Measurements from ENCODE around the gene ACOX1. TPM values are rescaled to one million over a fixed set of nuclear protein-coding genes. Genes with fewer than 3 reads are reported as not detected.

Gene ACOX1
- total RNA-seq, 1 donor from 2014 or later, result 9.7 TPM

DNA sequence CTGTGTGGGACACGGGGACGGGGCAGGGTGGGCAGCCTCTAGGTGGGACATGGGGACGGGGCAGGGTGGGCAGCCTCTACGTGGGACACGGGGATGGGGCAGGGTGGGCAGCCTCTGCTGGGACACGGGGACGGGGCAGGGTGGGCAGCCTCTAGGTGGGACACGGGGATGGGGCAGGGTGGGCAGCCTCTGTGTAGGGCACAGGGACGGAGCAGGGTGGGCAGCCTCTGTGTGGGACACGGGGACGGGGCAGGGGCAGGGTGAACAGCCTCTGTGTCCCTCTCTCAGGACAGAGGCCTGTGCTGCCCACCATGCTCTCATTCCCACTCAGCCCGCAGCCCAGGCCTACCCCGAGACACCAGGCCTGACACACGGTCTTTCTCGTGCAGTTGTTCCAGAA, 57.4 kb downstream of the ACOX1 start:
- no peaks in the 10 kb centered on the region for H3F3A ChIP-seq (ENCODE audit: low read depth)
- H3K27me3 Mint-ChIP-seq (ENCODE audit: insufficient read depth, low read depth), result peaks cover 2% of the 10 kb centered on the region
- H3K36me3 ChIP-seq, result no peaks in the 10 kb centered on the region

GRCh38 chr17:75920045-75920560, 58.9 kb downstream of the ACOX1 start:
- no peak for TF ChIP-seq EZH2phosphoT487 (IDR thresholded peaks at IDR 0.05)
- TF ChIP-seq, protein P1, sequence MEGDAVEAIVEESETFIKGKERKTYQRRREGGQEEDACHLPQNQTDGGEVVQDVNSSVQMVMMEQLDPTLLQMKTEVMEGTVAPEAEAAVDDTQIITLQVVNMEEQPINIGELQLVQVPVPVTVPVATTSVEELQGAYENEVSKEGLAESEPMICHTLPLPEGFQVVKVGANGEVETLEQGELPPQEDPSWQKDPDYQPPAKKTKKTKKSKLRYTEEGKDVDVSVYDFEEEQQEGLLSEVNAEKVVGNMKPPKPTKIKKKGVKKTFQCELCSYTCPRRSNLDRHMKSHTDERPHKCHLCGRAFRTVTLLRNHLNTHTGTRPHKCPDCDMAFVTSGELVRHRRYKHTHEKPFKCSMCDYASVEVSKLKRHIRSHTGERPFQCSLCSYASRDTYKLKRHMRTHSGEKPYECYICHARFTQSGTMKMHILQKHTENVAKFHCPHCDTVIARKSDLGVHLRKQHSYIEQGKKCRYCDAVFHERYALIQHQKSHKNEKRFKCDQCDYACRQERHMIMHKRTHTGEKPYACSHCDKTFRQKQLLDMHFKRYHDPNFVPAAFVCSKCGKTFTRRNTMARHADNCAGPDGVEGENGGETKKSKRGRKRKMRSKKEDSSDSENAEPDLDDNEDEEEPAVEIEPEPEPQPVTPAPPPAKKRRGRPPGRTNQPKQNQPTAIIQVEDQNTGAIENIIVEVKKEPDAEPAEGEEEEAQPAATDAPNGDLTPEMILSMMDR (IDR thresholded peaks at IDR 0.05), result no peak
- Histone ChIP-seq H3K9ac (no peak overlapping the region), H3K27me3 (no peaks in the 10 kb centered on the region), H4K20me1 (ENCODE audit: low read depth) (no peaks in the 10 kb centered on the region), H3K27ac (no peak overlapping the region), H3K4me2 (no peak overlapping the region), H3K79me2 (ENCODE audit: low read depth) (no peaks in the 10 kb centered on the region), H3K9me3 (ENCODE audit: low read depth) (no peaks in the 10 kb centered on the region), H3F3A (ENCODE audit: low read depth) (no peaks in the 10 kb centered on the region), H2AFZ (replicated peaks) (no peak overlapping the region), H3K36me3 (no peaks in the 10 kb centered on the region), H3K4me3 (no peak overlapping the region), H3K4me1 (no peaks in the 10 kb centered on the region)
- Mint-ChIP-seq H3K9me3 (no peaks in the 10 kb centered on the region), H3K27ac (no peak overlapping the region), H3K4me3 (no peak overlapping the region), H3K36me3 (peaks cover 4% of the 10 kb centered on the region), H3K27me3 (ENCODE audit: insufficient read depth, low read depth) (peaks cover 4% of the 10 kb centered on the region), H3K4me1 (no peaks in the 10 kb centered on the region)
- no peak for DNase-seq (ENCODE audit: low spot score)

More for the DNA sequence above, 57.4 kb downstream of the ACOX1 start:
- no peak overlapping the region for H2AFZ ChIP-seq (replicated peaks)
- DNase-seq (ENCODE audit: low spot score), result no peak
- Mint-ChIP-seq H3K27ac (no peak overlapping the region), H3K9me3 (no peaks in the 10 kb centered on the region), H3K4me3 (no peak overlapping the region), H3K36me3 (peaks cover 4% of the 10 kb centered on the region), H3K4me1 (no peaks in the 10 kb centered on the region)
- no peaks in the 10 kb centered on the region for H4K20me1 ChIP-seq (ENCODE audit: low read depth)
- TF ChIP-seq EZH2 (IDR thresholded peaks at IDR 0.05), result no peak
- TF ChIP-seq EZH2phosphoT487 (IDR thresholded peaks at IDR 0.05), result no peak
- TF ChIP-seq, protein P1 (IDR thresholded peaks at IDR 0.05), result no peak
- H3K4me2 ChIP-seq, result no peak overlapping the region
- no peaks in the 10 kb centered on the region for H3K9me3 ChIP-seq (ENCODE audit: low read depth)
- no peaks in the 10 kb centered on the region for H3K79me2 ChIP-seq (ENCODE audit: low read depth)
- no peak overlapping the region for H3K9ac ChIP-seq
- no peaks in the 10 kb centered on the region for H3K27me3 ChIP-seq
- no peaks in the 10 kb centered on the region for H3K4me1 ChIP-seq
- no peak overlapping the region for H3K27ac ChIP-seq
- no peak overlapping the region for H3K4me3 ChIP-seq

DNA sequence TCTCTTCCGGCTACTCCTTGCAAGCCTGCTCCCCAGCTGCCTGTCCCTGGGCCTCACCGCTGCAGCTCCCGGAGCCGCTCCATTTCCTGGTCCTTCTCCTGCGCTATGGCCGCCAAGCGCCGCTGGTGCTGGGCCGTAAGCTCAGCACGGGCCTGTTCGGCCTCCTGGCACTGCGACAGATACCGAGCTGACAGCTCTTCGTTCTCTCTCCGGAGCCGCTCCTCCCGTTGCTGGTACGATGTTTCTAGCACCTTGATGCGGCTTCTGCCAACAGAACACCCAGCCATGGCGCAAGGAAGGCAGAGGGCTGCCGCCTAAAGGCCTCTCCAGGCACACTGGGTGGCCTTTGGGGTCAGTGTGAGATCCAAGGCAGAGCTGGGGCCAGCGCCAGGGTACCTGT, 59.4 kb downstream of the ACOX1 start:
- Histone ChIP-seq H3K79me2 (ENCODE audit: low read depth) (no peaks in the 10 kb centered on the region), H3K27me3 (no peaks in the 10 kb centered on the region), H3K4me2 (no peak overlapping the region), H3K36me3 (no peaks in the 10 kb centered on the region), H3K4me1 (no peaks in the 10 kb centered on the region), H3K27ac (no peak overlapping the region), H3K9ac (no peak overlapping the region), H4K20me1 (ENCODE audit: low read depth) (no peaks in the 10 kb centered on the region), H2AFZ (replicated peaks) (no peak overlapping the region), H3K9me3 (ENCODE audit: low read depth) (no peaks in the 10 kb centered on the region), H3K4me3 (no peak overlapping the region), H3F3A (ENCODE audit: low read depth) (no peaks in the 10 kb centered on the region)
- H3K27ac Mint-ChIP-seq, result no peak overlapping the region
- no peak for DNase-seq (ENCODE audit: low spot score)
- peaks cover 4% of the 10 kb centered on the region for H3K36me3 Mint-ChIP-seq
- H3K9me3 Mint-ChIP-seq, result no peaks in the 10 kb centered on the region
- H3K4me3 Mint-ChIP-seq, result no peak overlapping the region
- H3K4me1 Mint-ChIP-seq, result no peaks in the 10 kb centered on the region
- peaks cover 4% of the 10 kb centered on the region for H3K27me3 Mint-ChIP-seq (ENCODE audit: insufficient read depth, low read depth)
- TF ChIP-seq EZH2phosphoT487 (IDR thresholded peaks at IDR 0.05) (no peak), EZH2 (IDR thresholded peaks at IDR 0.05) (no peak)
- TF ChIP-seq, protein P1 (IDR thresholded peaks at IDR 0.05), result no peak
